D721Med (cell line): ENCODE data around the gene RNF152.

Experiments
- DNase-seq: peaks from one replicate; pipeline ENCODE4 v3.0.0; 2011; ENCODE audit warnings: low spot score; ENCODE audit not compliant: insufficient read length
- FAIRE-seq: peaks from 2 replicates; lab custom pipeline; 2011; peaks lifted over from hg19 to GRCh38; lab: Jason Lieb, UNC
- CTCF ChIP-seq: IDR thresholded peaks from 2 replicates; pipeline ENCODE4 v1.5.1; 2012; ENCODE audit warnings: mild to moderate bottlenecking, control low read depth; ENCODE audit not compliant: insufficient read depth; ENCODE audit errors: missing control alignments

The RNF152 gene

GRCh38 chr18:61825386-61825785 lies 67.4 kb downstream of the RNF152 start:
- FAIRE-seq, result no peak

GRCh38 chr18:61824733-61825363 lies 68.0 kb downstream of the RNF152 start:
- no peak for DNase-seq
- TF ChIP-seq CTCF, result no peak
- no peak for FAIRE-seq

More at GRCh38 chr18:61825386-61825785, 67.4 kb downstream of the RNF152 start:
- no peak for DNase-seq
- no peak for TF ChIP-seq CTCF

GRCh38 chr18:61823595-61823994 lies 69.2 kb downstream of the RNF152 start:
- TF ChIP-seq CTCF, result no peak
- FAIRE-seq (no peak), DNase-seq (no peak)

DNA sequence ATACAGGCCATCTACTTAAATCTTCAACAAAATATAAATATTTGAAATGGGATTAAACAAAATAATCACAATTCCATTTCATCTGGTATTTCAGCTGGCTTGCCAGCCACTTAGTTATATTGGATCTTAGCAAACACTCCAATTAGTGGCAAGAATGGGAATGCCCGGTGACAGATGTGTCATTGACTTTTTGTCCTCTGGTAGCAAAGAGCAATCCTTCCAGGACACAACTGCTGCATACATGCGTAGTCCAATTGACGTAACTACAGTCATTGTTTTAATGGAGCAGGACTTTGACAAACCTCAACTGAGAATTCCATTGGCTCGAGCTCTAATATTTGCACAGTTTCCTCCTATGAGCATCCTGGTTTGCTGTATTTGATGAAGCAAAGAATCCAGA lies 69.9 kb downstream of the RNF152 start:
- FAIRE-seq (peak; percentile 95), DNase-seq (no peak)
- TF ChIP-seq CTCF, result no peak

DNA sequence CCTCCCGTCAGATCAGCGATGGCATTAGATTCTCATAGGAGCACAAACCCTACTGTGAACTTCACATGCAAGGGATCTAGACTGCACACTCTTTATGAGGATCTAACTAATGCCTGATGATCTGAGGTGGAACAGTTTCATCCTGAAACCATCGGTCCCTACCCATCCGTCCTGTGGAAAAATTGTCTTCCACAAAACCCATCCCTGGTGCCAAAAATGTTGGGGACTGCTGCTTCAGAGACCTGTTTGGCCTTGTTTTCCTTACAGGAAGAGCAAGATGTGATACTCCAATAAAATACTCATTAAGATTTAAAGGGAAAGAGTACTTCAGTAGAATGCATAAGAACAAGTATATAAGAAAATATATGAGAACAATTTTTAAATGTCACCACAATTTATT lies 71.1 kb downstream of the RNF152 start:
- DNase-seq, result no peak
- FAIRE-seq, result no peak
- TF ChIP-seq CTCF, result no peak

DNA sequence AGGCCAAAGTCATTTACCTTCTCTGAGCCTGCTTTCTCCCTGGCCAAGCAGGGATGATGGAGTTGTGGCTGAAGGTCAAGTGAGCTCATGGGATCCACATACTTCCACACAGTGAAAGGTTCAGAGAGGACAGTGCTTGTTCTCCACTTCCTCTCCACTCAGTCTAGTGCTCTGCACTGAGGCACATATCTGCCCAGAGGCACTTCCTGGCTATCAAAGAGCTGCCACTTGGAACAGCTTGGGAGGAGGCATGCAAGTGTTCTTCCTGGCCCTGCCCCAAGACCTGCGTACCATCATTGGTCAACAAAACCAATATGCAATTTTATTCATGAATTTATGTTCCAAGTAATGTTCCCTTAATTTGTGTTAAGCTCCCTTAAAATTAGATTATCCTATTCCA lies 71.9 kb downstream of the RNF152 start:
- no peak for TF ChIP-seq CTCF
- FAIRE-seq (no peak), DNase-seq (no peak)

DNA sequence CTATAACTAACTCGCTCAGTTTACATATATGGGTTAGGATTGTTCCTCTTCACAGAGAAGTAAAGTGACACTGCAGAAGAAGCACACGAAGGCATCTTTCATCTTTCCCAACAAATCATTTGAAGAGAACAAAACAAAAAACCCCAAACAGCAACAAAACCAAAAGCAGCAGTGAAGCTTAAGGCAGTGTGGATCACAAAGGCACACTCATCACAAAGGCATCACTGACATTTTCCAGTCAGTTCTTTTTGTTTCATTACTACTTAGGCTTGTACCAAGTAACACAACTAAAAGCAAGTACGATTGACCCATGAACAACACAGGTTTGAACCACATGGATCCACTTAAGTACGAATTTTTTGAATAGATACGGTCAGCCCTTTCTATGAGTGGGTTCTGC lies 75.7 kb downstream of the RNF152 start:
- FAIRE-seq (peak; percentile 97), DNase-seq (no peak)
- TF ChIP-seq CTCF, result no peak
